ENCODE results near the gene PLVAP. TPM values are rescaled to one million over a fixed set of nuclear protein-coding genes. Genes with fewer than 3 reads are reported as not detected.

Gene PLVAP
- total and polyA plus RNA-seq, 9 of the 15 experiments (the other 6 are each of a cell fraction or from before 2014, with no cell fraction given): 0.09 to 0.84 (median 0.51) TPM; not detected in 4

DNA sequence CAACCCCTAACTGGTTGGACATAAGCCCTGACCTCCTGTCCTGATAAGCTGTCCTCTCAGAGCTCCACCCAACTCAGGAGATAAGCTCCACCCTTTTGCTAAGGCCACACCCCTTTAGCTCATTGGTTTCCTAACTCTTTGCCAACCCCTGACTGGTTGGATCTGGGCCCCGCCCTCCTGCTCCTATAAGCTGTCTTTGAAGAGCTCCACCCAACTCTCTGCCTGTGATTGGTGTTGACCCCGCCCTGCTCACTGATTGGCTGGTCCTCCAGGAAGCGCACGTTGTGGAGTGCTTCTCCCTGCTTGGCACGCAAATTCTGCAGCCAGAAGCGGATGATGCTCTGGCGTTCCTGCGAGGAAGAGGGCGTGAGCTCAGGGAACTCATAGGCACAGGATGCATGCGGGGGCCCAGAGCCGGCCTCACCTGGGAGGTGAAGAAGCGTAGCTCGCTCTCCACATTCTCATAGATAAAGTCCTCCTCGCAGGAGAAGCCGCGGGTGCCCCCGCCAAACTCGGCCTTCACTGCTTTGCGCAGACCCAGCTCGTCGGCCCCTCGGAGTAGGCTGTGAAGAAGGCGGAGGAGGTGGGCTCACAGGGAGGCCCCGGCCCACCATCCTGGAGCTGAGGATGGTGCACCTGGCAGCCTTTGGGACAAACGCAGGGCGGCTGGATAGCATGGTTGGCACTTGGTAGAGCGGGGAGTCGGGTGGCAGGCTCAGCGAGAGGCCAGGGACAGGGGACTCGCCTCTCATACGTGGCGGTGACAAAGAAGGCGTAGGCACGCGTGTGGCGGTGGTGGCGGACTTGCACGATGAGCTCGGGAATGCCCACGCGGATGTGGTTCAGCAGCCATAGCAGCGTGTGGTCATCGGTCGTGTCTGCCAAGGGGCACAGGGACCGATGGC, 44.2 kb downstream of the PLVAP start (continued):
- TF ChIP-seq, protein P1, sequence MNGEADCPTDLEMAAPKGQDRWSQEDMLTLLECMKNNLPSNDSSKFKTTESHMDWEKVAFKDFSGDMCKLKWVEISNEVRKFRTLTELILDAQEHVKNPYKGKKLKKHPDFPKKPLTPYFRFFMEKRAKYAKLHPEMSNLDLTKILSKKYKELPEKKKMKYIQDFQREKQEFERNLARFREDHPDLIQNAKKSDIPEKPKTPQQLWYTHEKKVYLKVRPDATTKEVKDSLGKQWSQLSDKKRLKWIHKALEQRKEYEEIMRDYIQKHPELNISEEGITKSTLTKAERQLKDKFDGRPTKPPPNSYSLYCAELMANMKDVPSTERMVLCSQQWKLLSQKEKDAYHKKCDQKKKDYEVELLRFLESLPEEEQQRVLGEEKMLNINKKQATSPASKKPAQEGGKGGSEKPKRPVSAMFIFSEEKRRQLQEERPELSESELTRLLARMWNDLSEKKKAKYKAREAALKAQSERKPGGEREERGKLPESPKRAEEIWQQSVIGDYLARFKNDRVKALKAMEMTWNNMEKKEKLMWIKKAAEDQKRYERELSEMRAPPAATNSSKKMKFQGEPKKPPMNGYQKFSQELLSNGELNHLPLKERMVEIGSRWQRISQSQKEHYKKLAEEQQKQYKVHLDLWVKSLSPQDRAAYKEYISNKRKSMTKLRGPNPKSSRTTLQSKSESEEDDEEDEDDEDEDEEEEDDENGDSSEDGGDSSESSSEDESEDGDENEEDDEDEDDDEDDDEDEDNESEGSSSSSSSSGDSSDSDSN (IDR thresholded peaks at IDR 0.05; ENCODE audit: borderline replicate concordance in 1 of 2, low read depth in 2 of 2, low read length in 2 of 2): no peak
- TF ChIP-seq ZNF668 (CRISPR knock-in tag; IDR thresholded peaks at IDR 0.05) (no peak), ZNF134 (CRISPR knock-in tag; conservative IDR thresholded peaks at IDR 0.05) (no peak), HNRNPK (IDR thresholded peaks at IDR 0.05; ENCODE audit: low read depth, low read length, poor library complexity, severe bottlenecking) (no peak), PPARD (CRISPR knock-in tag; IDR thresholded peaks at IDR 0.05) (no peak), ZNF212 (CRISPR knock-in tag; IDR thresholded peaks at IDR 0.05) (no peak), HLTF (IDR thresholded peaks at IDR 0.05) (no peak), SMC3 (conservative IDR thresholded peaks at IDR 0.05; ENCODE audit: insufficient read depth, low read depth, low read length) (no peak)
- TF ChIP-seq, protein P2, sequence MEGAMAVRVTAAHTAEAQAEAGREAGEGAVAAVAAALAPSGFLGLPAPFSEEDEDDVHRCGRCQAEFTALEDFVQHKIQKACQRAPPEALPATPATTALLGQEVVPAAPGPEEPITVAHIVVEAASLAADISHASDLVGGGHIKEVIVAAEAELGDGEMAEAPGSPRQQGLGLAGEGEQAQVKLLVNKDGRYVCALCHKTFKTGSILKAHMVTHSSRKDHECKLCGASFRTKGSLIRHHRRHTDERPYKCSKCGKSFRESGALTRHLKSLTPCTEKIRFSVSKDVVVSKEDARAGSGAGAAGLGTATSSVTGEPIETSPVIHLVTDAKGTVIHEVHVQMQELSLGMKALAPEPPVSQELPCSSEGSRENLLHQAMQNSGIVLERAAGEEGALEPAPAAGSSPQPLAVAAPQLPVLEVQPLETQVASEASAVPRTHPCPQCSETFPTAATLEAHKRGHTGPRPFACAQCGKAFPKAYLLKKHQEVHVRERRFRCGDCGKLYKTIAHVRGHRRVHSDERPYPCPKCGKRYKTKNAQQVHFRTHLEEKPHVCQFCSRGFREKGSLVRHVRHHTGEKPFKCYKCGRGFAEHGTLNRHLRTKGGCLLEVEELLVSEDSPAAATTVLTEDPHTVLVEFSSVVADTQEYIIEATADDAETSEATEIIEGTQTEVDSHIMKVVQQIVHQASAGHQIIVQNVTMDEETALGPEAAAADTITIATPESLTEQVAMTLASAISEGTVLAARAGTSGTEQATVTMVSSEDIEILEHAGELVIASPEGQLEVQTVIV (CRISPR knock-in tag; IDR thresholded peaks at IDR 0.05; ENCODE audit: borderline replicate concordance): no peak
- TF ChIP-seq, protein P3, sequence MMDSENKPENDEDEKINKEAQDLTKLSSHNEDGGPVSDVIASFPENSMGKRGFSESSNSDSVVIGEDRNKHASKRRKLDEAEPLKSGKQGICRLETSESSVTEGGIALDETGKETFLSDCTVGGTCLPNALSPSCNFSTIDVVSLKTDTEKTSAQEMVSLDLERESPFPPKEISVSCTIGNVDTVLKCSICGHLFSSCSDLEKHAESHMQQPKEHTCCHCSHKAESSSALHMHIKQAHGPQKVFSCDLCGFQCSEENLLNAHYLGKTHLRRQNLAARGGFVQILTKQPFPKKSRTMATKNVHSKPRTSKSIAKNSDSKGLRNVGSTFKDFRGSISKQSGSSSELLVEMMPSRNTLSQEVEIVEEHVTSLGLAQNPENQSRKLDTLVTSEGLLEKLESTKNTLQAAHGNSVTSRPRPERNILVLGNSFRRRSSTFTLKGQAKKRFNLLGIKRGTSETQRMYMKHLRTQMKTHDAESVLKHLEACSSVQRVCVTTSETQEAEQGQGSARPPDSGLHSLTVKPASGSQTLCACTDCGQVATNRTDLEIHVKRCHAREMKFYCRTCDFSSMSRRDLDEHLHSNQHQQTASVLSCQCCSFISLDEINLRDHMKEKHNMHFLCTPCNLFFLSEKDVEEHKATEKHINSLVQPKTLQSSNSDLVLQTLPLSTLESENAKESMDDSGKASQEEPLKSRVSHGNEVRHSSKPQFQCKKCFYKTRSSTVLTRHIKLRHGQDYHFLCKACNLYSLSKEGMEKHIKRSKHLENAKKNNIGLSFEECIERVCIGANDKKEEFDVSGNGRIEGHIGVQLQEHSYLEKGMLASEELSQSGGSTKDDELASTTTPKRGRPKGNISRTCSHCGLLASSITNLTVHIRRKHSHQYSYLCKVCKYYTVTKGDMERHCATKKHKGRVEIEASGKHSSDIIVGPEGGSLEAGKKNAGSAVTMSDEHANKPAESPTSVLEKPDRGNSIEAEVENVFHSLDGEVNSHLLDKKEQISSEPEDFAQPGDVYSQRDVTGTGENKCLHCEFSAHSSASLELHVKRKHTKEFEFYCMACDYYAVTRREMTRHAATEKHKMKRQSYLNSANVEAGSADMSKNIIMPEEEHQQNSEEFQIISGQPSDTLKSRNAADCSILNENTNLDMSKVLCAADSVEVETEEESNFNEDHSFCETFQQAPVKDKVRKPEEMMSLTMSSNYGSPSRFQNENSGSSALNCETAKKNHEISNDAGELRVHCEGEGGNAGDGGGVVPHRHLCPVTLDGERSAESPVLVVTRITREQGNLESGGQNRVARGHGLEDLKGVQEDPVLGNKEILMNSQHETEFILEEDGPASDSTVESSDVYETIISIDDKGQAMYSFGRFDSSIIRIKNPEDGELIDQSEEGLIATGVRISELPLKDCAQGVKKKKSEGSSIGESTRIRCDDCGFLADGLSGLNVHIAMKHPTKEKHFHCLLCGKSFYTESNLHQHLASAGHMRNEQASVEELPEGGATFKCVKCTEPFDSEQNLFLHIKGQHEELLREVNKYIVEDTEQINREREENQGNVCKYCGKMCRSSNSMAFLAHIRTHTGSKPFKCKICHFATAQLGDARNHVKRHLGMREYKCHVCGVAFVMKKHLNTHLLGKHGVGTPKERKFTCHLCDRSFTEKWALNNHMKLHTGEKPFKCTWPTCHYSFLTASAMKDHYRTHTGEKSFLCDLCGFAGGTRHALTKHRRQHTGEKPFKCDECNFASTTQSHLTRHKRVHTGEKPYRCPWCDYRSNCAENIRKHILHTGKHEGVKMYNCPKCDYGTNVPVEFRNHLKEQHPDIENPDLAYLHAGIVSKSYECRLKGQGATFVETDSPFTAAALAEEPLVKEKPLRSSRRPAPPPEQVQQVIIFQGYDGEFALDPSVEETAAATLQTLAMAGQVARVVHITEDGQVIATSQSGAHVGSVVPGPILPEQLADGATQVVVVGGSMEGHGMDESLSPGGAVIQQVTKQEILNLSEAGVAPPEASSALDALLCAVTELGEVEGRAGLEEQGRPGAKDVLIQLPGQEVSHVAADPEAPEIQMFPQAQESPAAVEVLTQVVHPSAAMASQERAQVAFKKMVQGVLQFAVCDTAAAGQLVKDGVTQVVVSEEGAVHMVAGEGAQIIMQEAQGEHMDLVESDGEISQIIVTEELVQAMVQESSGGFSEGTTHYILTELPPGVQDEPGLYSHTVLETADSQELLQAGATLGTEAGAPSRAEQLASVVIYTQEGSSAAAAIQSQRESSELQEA (IDR thresholded peaks at IDR 0.05; ENCODE audit: low read depth): no peak

Data from K562 (cell line).